T-helper 22 cell (primary cell): ENCODE results near the gene IGSF22.

Source experiments
- DNase-seq: peaks from one replicate; pipeline ENCODE4 v3.0.0-alpha.2; 2020; ENCODE audit warnings: low read depth

Gene IGSF22

DNA sequence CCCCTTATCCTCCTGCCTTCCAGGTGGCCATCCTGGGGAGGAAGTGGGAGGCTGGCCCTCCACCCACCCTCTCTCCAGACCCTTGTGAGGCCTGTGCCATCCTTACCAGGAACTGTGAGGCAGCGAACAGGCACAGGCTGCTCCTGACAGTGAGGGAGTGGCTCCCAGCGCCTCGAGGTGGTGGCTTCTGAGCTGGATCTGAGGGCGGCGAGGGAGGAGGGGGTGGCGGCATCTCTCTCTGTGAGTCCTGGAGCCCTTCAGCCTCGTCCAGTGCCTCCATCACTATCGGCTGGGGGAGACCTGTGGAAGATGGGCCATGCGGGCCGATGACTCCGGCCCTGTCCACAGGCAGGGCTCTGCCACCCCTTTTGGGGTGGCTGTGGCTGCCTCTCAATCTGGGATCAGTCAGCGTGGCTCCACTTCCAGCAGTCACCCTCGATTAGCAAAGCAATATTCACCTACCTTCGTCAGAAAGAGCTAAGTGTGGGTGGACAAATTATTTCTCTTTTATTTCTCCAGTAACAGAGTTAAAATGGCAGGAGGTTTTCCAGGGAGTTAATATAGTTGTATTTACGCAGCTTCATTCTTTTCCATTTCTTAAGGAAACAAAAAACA, 18.0 kb upstream of the IGSF22 start:
- no peak for DNase-seq

DNA sequence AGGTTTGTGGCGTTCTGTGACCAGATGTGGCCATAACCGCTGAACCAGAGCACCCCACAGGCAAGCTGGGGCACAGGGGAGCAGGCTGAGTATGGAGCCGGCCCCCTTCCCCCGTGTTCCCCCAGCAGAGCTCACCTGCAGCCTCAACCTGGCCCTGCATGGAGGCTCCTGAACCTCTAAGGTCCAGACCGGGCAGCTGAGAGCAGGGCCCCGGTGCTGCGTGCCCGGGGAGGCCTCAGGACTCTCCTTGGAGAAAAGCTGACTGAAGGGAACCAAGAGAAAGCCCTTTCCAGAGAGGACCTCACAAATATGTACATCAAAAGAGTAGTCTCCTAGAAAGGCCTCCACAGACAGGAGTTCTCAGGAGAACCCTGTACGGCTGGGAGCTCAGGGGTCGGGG, 17.4 kb upstream of the IGSF22 start:
- no peak for DNase-seq

DNA sequence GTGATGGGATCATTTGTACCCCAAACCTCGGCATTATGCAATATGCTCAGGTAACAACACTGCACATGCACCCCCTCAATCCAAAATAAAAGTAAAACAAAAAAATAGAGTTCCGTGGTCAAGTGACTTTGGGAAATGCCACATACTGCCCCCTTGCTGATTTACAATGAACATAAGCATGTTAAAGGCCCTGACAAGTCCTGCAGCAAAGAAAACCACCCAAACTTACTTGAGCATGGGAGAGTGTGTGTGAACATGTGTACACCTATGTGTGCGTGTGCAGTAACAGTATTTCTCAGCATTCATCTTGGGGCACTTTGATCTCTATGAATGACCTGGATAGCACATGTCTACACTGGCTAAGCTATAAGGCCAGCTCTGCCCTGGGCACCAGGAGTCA, 15.8 kb upstream of the IGSF22 start:
- DNase-seq, result no peak

GRCh38 chr11:18739685-18740084, 13.7 kb upstream of the IGSF22 start:
- no peak for DNase-seq

DNA sequence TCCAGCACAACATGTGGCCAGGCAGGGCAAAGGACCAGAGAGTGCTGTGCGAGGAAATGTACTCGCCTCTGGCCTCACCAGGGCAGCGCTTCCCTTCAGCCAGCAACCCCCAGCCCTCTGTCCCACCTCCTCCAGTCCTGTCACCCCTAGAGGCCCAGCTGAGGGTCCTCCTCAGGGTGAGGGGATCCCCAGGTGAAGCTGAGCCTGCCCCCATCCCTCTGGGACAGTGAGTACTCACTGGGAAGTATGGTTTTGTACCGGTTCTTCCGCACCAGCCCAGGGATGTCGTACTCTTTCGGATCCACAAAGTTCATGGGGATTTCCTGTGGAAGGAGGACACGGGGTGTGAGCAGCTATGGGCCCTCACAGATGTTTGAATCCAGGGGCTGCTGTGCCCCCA, 11.7 kb upstream of the IGSF22 start:
- DNase-seq, result no peak

DNA sequence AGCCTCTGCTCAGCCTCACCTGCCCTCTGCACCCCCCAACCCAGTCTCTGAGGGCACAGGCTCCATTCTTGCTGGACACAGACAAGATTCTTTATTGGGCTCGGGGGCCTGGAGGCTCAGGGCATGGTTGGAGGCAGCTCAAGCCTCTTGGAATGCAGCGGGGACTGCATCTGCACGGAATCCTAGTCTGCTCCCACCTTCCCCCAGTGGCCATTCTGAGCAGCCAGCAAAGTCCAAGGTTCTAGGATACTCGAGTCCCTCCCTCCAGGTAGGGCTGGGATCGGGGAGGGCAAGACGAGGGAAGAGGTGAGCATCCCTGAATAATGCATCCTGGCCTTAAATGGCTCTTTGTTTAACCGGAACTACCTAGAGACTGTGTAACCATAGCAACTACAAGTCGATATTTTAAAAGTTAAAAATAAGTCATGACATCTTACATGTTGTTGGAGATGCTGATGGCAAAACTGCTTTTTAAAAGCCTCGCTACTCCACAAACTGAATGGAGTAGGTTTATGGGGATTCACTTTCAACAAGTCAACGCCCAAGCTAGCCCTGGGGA, 10.7 kb upstream of the IGSF22 start:
- no peak for DNase-seq

GRCh38 chr11:18733202-18733601, 7.2 kb upstream of the IGSF22 start:
- no peak for DNase-seq

GRCh38 chr11:18731949-18732821, 6.2 kb upstream of the IGSF22 start:
- peak; percentile 11 for DNase-seq

- no peak for DNase-seq
Measured at GRCh38 chr11:18731441-18731840, 5.5 kb upstream of the IGSF22 start.

DNA sequence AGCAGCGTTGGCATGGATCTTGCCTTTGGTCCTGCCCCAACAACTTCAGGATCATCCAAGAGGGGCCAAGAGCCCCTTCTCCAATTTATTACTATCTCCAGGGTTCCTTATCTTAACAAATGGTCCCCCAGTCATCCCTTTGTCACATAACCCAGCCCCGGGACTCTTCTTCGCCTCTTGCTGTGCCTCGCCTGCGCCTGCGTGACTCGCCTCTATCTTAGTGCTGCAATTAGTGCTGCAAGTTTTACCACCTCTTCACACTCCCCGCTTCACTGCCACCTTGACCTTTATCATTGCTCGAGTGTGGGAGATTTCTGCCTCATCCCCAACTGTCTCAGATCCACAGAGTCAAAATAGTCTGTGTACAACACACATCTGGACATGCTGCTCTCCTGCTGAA, 4.0 kb upstream of the IGSF22 start:
- no peak for DNase-seq

- no peak for DNase-seq
Measured at GRCh38 chr11:18729426-18729825, 3.4 kb upstream of the IGSF22 start.

- DNase-seq, result no peak
Measured at GRCh38 chr11:18728658-18729057, 2.7 kb upstream of the IGSF22 start.

GRCh38 chr11:18727479-18728236, 1.7 kb upstream of the IGSF22 start:
- no peak for DNase-seq

DNA sequence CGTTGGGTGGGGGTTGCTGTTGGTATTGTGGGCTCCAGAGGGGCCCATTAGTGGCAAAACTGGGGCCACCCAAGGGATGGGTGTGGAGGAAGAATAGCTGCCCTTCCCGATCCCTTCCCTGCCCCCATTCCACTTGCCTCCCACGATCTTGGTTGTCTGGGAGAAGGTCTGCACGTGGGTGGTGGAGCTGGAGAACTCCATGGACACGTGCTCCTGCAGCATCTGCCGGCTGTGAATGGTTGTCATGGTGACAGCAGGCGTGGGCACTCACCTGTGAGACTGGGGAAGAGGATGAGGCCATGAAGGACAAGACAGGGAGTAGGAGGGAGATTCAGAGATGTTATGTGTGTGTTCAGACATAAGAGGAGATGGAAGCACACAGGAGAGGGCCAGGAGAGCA, 2.0 kb downstream of the IGSF22 start:
- no peak for DNase-seq

- DNase-seq, result no peak
Measured at GRCh38 chr11:18722293-18722637, 3.7 kb downstream of the IGSF22 start.

DNA sequence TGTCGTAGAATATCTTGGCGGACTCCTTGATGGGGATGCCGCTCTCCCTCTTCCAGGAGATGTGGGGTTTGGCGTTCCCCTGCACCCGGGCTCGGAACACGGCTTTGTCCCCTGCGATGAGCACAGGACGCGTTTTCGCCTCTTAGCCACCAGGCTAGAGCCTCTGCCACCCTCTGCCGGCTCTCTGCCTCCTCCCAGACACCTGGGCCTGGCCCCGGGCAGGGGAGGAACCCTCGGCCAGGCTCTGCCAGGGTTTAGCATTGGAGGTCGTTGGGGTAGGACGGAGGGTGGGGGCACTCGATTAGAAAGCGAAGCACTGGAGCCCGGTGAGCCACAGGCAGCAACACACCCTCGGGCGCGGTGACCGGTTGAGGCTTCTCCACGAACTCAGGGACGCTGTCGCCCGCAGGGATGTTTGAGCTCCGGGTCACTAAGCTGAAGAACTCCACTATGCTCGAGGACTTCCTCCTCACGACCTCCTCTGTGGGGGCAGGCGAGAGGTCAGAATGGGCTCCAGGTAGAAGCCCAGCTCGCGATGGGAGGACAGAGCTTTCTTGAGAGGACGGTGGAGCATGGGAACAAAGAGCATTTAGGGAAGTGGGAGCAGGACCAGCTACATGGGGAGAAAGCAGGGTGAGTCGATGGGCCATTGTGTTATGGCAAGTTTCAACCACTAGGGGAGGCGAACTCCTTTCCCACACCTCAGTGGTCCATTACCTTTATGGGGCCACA, 4.3 kb downstream of the IGSF22 start:
- no peak for DNase-seq

DNA sequence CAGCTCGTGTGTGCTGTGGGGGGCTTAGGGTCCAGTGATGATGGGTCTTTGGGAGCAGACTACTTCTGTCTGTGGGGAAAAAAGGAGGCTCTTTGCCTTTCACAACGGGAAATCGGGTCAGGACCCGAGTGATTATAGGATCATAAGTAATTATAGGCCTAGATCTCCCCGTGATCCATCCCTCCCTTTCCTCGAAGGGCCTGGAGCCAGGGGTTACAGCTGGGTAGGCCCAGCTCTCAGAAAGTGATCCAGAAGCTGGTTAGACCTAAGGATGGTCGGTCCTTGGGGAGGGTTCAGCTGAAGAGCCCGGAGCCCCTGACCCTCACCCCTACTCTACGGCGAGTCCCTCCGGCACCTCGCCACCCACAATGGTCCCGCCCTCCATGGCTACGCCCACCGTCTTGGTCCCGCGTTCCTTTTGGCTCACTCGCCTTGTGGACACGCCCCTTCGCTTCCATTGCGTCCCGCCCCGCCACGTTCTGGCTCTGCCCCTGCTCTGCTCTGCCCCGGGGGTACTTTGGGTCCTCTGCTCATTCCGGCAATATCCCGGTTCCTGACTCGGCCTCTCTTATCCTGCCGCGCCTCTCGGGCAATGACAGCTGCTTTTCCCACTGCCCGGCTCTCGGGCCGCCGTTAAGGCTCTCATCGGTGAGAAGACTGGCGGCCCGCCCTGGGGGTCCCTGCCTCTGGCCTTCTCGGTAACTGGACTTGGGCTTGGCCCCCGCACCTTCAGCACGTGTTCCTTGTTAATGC, 5.0 kb downstream of the IGSF22 start:
- peak; percentile 72 for DNase-seq

- no peak for DNase-seq
Measured at GRCh38 chr11:18720091-18720807, 5.7 kb downstream of the IGSF22 start.

DNA sequence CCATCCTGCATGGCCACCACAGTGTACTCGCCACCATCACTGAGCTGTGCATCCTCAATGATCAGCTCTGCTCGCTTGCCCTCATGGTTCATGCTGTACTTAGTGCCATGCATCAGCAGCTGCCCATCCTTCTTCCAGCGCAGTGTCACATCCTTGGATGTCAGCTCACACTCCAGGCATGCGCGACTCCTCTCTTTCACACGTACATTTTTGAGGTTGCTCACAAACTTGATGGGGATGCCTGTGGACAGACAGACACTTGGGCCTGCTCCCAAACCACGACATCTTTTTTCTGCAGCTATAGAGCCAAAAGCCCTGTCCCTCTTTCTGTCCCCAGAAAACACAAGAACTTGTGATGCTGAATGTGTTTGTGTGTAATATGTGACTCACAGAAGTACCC, 10.5 kb downstream of the IGSF22 start:
- DNase-seq, result no peak

GRCh38 chr11:18714443-18714780, 11.6 kb downstream of the IGSF22 start:
- DNase-seq, result no peak
